HG02588 (cell line): ENCODE measurements around the gene KCNK10.

ENCODE experiments used
- ATAC-seq: cut with Tn5 transposase; IDR thresholded peaks from one replicate; pipeline ENCODE4 v1.9.1; 2021; ENCODE audit warnings: mild to moderate bottlenecking, moderate library complexity; ENCODE audit not compliant: unreplicated experiment

Gene KCNK10

GRCh38 chr14:88323086-88323522, at the start of gene KCNK10:
Gene KCNK10, minus strand, starts transcription at chr14:88323269. Its CDS starts 471 bp downstream, at chr14:88322798.
- peak; percentile 11 for ATAC-seq

- no peak for ATAC-seq
Observed at GRCh38 chr14:88369496-88369895, 46.4 kb upstream of the KCNK10 start.

- no peak for ATAC-seq
Observed at GRCh38 chr14:88364710-88365413, 41.8 kb upstream of the KCNK10 start.

GRCh38 chr14:88363644-88364043, 40.6 kb upstream of the KCNK10 start:
- no peak for ATAC-seq

- ATAC-seq = no peak
Observed at GRCh38 chr14:88359500-88359899, 36.4 kb upstream of the KCNK10 start.

GRCh38 chr14:88354358-88354757, 31.3 kb upstream of the KCNK10 start:
- no peak for ATAC-seq

- no peak for ATAC-seq
Observed at GRCh38 chr14:88352698-88353097, 29.6 kb upstream of the KCNK10 start.

- ATAC-seq = no peak
Observed at GRCh38 chr14:88351966-88352691, 29.1 kb upstream of the KCNK10 start.

- ATAC-seq = no peak
Observed at GRCh38 chr14:88348546-88348945, 25.5 kb upstream of the KCNK10 start.

- no peak for ATAC-seq
Observed at GRCh38 chr14:88346048-88346639, 23.1 kb upstream of the KCNK10 start.

GRCh38 chr14:88342980-88343379, 19.9 kb upstream of the KCNK10 start:
- ATAC-seq = no peak

GRCh38 chr14:88340357-88340756, 17.3 kb upstream of the KCNK10 start:
- no peak for ATAC-seq

GRCh38 chr14:88333036-88333435, 10.0 kb upstream of the KCNK10 start:
- ATAC-seq = no peak

GRCh38 chr14:88327497-88327896, 4.4 kb upstream of the KCNK10 start:
- no peak for ATAC-seq

- no peak for ATAC-seq
Observed at GRCh38 chr14:88326352-88327103, 3.5 kb upstream of the KCNK10 start.

GRCh38 chr14:88325883-88326282, 2.8 kb upstream of the KCNK10 start:
- ATAC-seq = no peak

GRCh38 chr14:88324930-88325329, 1.9 kb upstream of the KCNK10 start:
- ATAC-seq = no peak

GRCh38 chr14:88324491-88324890, 1.4 kb upstream of the KCNK10 start:
- no peak for ATAC-seq

- ATAC-seq = peak; percentile 78
Observed at GRCh38 chr14:88323523-88324199, 592 bp upstream of the KCNK10 start.

GRCh38 chr14:88322504-88323085, 474 bp downstream of the KCNK10 start:
- ATAC-seq = no peak
